ENCODE data around the gene KCNQ1.

KCNQ1 gene, protein sequence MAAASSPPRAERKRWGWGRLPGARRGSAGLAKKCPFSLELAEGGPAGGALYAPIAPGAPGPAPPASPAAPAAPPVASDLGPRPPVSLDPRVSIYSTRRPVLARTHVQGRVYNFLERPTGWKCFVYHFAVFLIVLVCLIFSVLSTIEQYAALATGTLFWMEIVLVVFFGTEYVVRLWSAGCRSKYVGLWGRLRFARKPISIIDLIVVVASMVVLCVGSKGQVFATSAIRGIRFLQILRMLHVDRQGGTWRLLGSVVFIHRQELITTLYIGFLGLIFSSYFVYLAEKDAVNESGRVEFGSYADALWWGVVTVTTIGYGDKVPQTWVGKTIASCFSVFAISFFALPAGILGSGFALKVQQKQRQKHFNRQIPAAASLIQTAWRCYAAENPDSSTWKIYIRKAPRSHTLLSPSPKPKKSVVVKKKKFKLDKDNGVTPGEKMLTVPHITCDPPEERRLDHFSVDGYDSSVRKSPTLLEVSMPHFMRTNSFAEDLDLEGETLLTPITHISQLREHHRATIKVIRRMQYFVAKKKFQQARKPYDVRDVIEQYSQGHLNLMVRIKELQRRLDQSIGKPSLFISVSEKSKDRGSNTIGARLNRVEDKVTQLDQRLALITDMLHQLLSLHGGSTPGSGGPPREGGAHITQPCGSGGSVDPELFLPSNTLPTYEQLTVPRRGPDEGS

DNA sequence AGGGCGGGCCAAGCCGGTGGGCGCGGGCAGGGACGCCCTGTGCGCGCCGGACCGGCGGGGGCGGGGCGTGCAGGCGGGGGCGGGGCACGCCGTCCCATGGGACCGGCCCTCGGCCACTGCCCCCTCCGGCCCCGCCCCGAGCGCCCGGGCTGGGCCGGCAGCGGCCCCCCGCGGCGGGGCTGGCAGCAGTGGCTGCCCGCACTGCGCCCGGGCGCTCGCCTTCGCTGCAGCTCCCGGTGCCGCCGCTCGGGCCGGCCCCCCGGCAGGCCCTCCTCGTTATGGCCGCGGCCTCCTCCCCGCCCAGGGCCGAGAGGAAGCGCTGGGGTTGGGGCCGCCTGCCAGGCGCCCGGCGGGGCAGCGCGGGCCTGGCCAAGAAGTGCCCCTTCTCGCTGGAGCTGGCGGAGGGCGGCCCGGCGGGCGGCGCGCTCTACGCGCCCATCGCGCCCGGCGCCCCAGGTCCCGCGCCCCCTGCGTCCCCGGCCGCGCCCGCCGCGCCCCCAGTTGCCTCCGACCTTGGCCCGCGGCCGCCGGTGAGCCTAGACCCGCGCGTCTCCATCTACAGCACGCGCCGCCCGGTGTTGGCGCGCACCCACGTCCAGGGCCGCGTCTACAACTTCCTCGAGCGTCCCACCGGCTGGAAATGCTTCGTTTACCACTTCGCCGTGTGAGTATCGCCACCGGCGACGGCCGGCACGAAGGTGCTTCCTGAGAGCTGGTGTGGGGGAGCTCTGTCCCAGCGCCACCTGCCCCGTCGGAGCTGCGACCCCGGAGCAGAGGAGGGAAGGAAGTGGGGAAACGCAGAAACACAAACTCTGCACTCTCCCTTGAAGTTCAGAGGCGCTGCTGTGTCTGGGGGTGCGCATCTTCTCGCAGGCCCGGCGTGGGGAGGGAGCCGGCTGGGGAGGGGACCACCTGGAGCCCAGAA lies at the start of gene KCNQ1:
Gene KCNQ1 (plus strand): TSS at position 188 of the 925 bp plus-strand sequence. CDS start 91 bp downstream, at position 279.
- DNase-seq = peak in 1 of 2 donors; percentile 69

DNA sequence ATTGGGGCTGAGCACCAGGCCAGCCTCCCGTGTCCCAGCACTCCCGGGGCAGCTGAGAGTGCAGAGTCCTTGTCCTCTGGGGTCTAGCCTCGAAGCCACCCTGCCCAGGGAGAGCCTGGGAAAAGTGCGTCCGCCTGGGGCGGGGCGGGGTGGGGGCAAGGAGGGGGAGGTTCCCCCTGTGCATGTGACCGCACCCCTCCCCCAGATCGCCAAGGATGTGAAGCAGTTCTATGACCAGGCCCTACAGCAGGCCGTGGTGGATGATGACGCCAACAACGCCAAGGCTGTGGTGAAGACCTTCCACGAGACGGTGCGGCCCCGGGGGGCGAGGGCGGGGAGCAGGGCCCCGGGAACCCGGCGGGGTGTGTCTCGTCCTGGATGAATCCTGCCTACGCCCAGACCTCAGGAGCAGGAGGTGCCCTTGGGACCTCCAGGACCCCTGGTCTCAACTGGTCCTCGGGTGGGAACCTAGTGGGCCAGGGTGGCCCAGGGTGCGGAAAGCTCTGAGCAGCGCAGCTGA lies 49.5 kb upstream of the KCNQ1 start:
- no peak for DNase-seq

DNA sequence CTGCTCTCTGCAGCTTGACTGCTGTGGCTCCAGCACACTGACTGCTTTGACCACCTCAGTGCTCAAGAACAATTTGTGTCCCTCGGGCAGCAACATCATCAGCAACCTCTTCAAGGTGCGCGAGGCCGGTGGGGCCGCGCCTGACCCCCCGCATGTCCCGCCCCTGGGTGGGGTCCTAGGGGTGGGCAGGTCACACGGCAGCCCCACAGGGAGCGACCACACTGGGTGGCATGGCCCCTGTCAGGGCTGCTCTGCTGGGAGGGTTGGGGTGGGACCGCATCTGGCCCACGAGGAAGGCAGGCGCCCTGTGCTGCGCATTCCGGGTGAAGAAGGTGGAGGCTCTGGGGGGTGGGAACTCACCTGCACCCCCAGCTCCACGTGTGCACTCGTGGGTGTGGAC lies 49.0 kb upstream of the KCNQ1 start:
- no peak for DNase-seq

DNA sequence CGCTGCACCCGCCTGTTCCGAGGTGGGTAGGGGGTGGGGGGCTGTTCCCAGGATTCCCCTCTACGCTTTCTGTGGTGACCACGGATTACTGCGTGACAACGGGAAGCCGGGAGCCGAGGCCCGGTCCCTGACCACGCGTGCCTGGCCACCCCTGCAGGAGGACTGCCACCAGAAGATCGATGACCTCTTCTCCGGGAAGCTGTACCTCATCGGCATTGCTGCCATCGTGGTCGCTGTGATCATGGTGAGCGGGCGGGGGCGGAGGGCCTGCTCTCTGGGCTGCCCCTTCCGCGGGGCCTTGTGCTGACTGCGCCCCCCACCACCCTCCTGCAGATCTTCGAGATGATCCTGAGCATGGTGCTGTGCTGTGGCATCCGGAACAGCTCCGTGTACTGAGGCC lies 48.3 kb upstream of the KCNQ1 start:
- DNase-seq = no peak

DNA sequence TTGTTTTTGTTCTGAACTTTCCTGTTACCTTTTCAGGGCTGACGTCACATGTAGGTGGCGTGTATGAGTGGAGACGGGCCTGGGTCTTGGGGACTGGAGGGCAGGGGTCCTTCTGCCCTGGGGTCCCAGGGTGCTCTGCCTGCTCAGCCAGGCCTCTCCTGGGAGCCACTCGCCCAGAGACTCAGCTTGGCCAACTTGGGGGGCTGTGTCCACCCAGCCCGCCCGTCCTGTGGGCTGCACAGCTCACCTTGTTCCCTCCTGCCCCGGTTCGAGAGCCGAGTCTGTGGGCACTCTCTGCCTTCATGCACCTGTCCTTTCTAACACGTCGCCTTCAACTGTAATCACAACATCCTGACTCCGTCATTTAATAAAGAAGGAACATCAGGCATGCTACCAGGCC lies 47.8 kb upstream of the KCNQ1 start:
- no peak for DNase-seq

DNA sequence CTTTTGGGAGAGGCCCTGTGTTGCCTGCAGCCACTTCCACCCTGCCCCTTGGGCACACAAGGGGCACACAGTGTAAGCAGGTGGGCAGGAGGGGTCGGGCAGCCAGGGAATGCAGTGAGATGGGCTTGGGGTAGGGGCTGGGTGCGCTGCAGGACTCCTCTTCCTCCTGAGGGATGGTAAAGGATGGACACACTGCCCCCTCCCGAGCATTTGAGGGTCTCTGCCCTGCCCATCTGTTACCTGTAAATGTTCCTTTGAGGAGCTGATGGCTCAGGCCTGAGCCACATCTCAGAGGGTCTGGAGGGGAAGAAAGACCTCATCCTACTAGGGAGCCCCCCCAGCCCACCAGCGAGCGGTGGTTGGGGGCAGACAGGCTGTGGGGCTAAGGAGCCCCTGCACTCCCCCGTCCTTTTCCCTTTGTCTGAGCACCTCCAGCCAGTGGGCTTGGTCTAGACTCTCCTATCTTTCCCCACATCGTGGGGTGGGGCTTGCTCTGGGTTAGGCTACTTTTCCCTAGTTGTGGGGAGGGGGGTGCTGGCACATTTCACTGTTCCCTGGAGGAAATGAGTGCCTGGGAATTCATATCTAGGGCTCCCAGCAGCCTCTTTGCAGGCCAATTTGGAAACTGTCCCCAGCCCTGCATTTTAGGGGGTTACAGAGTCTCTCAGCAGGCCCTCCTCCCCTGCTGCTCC lies 46.0 kb upstream of the KCNQ1 start:
- no peak for DNase-seq

DNA sequence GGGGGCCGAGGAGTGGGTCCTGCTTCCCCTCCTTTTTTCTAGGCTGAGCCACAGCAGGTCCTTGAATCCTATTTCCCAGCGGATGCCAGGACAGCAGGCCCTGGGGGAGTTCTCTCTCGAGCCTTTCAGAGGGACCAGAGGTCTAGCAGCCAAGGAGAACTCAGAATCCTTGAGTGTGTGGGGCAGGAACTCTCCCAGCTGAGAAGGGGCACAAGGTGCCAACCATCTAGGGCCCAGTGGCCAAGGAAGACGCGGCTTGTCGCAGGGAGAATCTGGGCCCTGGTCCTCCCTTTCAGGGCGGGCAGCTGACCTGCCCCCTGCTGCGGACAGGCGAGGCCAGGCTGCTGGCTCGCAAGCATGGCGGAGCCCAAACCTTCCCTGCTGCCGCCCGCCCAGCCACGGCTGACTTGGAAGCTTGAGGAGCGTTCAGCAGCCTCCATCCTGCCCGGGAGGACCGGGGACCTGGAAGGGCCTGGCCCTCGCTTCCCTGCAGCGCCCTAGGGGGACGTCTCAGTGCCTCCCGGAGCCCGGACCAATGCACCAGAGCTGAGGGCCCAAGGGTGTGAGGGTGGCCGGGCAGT lies 45.2 kb upstream of the KCNQ1 start:
- no peak for DNase-seq

DNA sequence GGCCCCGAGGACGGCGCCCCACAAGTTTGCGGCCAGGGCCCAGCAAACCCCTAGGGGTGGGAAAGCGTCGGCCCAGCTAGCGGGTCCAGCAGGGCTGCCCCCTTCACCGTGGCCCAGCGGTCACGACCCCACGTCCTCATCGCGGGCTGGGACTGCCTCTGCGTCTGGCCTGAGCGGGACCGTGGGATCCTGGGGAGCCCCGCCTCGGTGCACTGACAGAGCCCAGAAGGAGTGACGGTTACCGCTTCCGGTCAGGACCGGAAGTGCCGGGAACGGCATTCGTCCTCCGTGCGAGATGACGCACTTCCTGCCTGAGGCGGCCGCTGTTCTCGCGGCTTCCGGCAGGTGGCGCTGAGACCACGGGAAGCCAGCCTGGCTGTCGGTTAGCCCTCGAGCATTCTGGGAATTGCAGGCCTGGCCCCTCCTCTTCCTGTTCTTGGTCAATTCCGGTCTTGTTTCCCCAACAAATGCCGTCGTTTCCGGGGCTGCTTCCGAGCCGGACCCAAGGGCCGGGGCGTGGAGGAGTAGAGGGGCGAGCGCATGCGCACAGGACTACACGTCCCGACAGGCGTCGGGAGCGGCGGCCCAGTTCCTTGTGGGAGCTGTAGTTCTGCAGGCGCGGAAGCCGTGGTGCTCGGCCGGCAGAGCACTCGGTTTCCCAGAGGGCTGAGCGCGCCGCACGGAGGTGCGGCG lies 44.6 kb upstream of the KCNQ1 start, which contains the start of gene TSSC4:
Gene TSSC4 (plus strand): TSS at position 682 of the 693 bp plus-strand sequence. CDS start 1,884 bp downstream, outside the sequence.
- DNase-seq = peak; percentile 100

DNA sequence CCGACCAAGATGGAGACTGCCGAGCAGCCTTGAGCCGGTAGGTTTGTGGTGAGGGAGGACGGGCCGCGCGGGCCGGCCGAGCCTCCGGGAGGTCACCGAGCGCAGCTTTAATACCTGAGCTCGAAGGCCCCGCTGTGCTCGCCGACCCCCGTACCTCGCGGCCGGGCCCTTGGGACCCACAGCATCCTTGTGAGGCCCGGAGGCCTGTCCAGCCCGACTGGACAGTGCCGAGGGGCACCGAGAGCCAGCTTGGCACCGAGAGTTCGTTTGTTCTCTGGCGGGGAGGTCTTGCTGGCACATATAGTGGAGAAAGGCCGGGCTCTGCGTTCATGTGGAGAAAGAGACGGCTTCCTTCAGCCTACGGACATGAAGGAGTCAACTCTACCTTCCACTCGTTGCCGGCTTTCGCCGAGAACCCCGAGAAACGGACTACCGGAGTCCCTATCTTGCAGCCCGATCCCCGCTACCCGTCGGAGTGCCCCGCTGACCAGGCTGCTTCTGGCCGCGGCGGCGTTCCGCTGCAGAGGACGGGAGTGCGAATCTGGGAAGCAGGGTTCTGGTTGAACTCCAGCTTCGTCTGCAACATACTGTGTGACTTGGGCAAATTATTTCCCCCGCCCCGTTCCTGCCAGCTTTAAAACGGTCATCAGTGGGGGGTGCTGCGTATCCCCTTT lies 43.9 kb upstream of the KCNQ1 start:
- no peak for DNase-seq

DNA sequence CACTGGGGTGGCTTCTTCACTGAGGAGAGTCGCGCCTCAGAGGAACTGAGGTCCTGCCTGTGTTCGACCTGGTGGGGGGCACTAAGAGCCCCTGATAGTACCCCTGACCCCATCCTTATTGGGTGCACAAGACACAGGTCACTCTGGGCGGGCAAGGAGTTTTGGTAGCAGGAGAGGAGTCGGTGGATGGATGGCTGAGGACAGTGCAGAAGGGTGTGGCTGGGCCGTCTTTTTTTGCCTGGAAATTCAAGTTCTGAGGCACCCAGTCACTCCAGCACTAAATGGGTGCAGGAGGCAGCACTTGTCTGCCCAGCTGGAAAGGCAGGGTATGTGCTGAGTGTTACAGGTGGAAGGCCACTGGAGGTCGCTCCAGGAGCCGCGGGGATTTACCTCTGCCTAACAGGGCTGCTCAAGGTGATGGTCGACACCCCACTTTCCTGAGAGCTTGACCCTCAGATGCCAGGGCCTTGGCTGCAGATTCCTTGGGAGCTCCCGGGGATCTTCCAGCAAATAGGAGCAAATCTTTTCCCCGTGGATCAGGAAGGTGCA lies 43.3 kb upstream of the KCNQ1 start:
- no peak for DNase-seq

DNA sequence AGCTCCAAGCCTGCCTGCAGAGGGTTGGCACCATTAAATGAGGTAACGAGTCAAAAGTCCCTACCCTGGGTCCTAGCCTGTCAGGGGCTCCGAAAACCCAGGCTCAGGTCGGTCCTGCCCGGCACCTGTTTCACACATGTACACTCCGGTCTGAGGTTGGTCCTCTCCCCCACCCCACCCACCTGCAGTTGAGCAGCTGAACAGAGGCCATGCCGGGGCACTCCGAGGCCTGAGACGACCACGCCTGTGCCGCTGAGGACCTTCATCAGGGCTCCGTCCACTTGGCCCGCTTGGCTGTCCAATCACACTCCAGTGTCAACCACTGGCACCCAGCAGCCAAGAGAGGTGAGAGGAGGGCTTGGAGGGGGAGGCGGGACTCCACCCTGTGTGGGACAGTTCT lies 42.7 kb upstream of the KCNQ1 start:
- no peak for DNase-seq

DNA sequence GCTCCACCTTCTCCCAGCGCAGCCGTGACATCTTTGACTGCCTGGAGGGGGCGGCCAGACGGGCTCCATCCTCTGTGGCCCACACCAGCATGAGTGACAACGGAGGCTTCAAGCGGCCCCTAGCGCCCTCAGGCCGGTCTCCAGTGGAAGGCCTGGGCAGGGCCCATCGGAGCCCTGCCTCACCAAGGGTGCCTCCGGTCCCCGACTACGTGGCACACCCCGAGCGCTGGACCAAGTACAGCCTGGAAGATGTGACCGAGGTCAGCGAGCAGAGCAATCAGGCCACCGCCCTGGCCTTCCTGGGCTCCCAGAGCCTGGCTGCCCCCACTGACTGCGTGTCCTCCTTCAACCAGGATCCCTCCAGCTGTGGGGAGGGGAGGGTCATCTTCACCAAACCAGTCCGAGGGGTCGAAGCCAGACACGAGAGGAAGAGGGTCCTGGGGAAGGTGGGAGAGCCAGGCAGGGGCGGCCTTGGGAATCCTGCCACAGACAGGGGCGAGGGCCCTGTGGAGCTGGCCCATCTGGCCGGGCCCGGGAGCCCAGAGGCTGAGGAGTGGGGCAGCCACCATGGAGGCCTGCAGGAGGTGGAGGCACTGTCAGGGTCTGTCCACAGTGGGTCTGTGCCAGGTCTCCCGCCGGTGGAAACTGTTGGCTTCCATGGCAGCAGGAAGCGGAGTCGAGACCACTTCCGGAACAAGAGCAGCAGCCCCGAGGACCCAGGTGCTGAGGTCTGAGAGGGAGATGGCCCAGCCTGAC lies 41.7 kb upstream of the KCNQ1 start:
- DNase-seq = no peak

DNA sequence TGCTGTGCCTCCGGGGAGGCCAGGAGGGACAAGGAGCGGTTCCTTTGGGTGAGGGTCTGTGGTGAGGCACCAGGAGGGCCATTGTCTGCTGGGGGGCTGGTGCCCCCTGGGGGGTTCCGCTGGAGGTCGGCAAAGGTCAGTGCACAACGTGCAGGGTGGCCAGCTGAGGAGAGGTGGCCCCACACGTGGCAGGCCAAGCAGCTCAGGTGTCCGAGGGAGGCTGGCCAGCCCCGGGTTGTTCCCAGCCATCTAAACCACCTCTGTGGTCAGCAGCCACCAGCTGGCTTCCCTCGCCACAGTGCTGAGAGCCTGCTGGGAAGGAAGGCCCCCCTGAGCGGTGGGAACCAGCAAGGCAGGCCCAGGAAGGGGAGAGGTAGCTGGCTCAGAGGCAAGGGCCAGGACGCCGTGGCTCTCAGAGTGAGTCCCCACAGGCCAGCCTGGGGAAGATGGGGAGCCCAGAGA lies 40.0 kb upstream of the KCNQ1 start:
- no peak for DNase-seq

DNA sequence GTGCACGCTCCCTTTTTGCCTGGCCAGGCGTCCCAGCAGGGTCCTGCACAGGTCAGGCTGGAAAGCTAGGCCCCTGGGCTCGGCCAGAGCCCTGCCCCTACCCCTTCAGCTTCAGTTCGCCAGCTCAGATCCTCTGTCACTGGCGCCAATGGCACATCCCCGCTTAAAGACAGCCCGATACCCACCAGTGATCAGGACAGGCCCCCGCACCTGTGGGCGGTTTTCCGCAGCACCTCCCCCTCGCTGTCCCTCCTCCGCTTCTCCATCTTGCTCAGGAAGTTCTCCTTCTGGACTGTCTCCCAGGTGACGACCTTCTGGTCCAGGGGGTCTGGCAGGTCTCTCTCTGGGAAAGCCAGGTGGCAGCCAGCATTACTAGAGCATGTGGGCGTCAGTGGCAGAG lies 38.4 kb upstream of the KCNQ1 start:
- DNase-seq = no peak

DNA sequence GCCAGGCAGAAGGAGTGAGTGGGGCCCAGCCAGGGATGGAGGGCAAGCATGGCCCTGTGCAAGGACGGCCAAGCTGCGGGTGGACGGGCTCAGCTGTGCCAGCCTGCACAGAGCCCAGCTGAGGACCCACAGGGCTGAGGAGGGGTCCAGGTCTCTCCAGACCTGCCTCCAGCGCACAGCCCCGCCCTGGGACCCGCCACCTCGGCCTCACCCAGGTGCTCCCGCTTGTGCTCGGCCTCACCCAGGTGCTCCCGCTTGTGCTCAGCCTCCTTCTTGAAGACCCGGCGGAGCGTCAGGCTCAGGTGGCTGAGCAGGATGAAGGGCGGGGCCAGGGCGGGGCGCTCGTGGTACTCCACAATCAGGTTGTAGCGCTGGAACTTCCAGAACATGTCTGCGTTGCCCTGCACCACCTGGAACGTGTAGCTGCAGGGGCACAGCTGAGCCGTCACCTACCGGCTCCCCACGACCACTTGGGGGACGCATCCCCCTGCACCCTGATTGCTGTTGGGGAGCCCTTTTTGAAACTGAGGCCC lies 37.9 kb upstream of the KCNQ1 start:
- DNase-seq = no peak

DNA sequence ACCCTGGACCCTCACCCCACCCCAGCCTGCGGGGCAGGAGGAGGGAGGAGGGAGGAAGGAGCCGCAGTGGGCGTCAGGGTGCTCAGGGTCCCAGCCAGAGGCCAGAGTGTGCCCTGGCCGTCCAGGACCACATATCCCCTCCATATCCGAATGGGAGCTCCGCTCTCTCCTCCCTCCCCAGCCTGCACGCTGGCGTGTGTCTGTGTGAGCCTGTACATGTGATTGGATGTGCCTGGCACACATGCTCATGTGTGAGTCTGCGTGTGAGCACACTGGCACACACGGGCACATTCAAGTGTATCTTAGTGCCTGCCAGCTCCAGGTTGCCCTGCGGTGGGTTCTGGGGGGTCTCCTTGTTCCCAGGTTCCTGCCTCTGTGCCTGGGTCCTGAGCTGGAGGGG lies 36.1 kb upstream of the KCNQ1 start:
- no peak for DNase-seq

DNA sequence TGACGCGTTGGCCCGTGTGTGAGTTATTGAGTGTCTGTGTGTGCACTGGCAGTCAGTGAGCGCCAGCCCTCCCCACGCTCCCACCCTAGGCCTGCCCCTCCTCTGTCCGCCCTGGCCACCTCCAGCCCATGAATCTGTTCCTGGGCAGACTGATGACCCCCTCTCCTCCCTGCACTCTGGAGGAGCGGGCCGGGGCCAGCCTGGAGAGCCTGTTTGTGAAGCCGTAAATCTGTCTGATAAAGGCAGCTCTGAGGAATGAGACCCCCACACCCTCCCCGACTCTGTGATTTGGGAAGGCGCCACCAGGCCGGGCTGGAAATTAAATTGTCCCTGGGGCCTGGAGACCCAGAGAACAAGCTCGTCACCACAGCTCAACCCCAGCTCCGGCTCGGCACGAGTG lies 35.7 kb upstream of the KCNQ1 start:
- DNase-seq = no peak

DNA sequence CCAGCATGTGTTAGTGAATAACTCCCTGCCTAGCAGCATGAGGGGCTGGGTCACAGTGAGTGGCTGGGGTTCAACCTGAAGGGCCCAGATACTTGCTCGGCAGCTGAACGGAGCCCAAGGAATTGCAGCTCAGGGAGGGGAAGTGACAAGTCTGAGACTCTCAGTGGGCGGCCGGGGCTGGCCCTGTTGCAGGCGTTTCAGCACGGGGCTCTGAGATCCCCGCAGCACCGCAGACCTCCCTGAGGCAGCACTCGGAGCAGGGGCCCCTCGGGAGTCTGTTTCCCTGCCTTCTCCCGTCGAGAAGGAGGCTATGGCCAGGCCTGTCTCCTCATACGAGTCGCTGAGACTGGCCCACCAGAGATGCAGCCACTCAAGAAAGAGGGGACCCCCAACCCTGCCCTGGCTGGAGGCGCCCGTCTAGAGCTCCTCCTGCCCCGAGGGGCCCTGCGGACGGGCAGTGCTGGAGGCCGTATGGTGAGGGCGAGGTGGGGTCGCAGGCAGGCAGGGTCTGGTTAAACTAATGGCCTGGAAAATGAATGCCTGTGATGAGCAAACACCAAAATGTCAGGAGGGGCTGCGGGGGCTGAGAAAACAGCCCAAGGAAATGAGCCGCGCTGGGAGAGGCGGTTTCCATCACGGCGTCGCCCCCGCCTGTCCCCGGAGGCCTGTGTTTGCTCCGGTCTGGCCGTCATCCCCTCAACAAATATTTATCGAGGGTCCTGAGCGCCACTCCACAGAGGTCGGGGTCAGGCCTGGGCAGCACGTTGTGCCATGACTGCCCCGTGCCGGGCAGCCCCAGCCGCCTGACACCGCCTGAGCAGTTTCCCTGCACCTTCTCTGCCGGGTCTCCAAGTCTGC lies 35.0 kb upstream of the KCNQ1 start:
- no peak for DNase-seq
